ENCODE measurements around the gene CMTM3.

DNA sequence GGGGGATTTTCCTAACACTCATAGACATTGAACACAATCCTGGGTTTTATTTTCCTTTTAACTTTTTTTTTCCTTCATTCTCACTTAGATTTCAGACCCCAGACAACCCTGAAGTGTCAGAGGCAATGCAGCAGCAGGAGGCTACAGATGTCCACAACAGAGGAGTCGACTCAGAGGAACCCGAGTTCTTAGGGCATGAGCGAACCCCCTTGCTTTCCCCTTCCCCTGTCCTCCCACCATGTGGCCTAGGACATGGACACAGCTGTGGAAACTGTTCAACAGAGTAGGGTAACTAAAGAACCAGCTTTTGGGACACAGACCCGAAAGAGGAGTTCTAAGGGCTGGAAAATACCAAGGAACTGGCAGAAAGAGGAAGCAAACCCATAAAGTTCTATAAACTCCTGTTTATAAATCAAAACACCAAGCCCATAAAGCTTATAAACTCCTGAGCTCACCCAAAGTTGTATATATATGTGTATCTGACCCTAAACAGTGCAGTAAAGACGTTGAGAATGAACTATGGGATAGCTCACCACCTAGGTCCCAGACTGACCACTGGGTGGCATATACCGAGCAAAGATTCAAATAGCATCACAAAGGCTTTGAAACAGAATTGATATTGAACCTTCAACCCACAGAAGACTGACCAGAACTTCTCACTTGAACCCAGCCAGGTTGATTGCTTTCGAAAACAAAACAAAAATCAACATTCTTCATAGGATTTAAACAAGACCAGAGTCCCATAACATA, 58.1 kb downstream of the CMTM3 start:
- TF ChIP-seq, protein P1, sequence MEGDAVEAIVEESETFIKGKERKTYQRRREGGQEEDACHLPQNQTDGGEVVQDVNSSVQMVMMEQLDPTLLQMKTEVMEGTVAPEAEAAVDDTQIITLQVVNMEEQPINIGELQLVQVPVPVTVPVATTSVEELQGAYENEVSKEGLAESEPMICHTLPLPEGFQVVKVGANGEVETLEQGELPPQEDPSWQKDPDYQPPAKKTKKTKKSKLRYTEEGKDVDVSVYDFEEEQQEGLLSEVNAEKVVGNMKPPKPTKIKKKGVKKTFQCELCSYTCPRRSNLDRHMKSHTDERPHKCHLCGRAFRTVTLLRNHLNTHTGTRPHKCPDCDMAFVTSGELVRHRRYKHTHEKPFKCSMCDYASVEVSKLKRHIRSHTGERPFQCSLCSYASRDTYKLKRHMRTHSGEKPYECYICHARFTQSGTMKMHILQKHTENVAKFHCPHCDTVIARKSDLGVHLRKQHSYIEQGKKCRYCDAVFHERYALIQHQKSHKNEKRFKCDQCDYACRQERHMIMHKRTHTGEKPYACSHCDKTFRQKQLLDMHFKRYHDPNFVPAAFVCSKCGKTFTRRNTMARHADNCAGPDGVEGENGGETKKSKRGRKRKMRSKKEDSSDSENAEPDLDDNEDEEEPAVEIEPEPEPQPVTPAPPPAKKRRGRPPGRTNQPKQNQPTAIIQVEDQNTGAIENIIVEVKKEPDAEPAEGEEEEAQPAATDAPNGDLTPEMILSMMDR (conservative IDR thresholded peaks at IDR 0.05; ENCODE audit: low read depth in 2 of 2): peak; percentile 54 to 58
- TF ChIP-seq CREB1 (CRISPR knock-in tag; IDR thresholded peaks at IDR 0.05; ENCODE audit: low read depth) (no peak), EZH2 (IDR thresholded peaks at IDR 0.05; ENCODE audit: low read depth, unreplicated experiment) (no peak), POLR2AphosphoS5 (IDR thresholded peaks at IDR 0.05; ENCODE audit: low read depth) (no peak)
- TF ChIP-seq, protein P2, sequence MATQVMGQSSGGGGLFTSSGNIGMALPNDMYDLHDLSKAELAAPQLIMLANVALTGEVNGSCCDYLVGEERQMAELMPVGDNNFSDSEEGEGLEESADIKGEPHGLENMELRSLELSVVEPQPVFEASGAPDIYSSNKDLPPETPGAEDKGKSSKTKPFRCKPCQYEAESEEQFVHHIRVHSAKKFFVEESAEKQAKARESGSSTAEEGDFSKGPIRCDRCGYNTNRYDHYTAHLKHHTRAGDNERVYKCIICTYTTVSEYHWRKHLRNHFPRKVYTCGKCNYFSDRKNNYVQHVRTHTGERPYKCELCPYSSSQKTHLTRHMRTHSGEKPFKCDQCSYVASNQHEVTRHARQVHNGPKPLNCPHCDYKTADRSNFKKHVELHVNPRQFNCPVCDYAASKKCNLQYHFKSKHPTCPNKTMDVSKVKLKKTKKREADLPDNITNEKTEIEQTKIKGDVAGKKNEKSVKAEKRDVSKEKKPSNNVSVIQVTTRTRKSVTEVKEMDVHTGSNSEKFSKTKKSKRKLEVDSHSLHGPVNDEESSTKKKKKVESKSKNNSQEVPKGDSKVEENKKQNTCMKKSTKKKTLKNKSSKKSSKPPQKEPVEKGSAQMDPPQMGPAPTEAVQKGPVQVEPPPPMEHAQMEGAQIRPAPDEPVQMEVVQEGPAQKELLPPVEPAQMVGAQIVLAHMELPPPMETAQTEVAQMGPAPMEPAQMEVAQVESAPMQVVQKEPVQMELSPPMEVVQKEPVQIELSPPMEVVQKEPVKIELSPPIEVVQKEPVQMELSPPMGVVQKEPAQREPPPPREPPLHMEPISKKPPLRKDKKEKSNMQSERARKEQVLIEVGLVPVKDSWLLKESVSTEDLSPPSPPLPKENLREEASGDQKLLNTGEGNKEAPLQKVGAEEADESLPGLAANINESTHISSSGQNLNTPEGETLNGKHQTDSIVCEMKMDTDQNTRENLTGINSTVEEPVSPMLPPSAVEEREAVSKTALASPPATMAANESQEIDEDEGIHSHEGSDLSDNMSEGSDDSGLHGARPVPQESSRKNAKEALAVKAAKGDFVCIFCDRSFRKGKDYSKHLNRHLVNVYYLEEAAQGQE (IDR thresholded peaks at IDR 0.05; ENCODE audit: unreplicated experiment): no peak

Measured in GM23338 (cell line).